ENCODE data around the gene ESAM.
A peak's percentile ranks its signal among the peaks of the same experiment; 100 is the strongest.

ESAM gene

DNA sequence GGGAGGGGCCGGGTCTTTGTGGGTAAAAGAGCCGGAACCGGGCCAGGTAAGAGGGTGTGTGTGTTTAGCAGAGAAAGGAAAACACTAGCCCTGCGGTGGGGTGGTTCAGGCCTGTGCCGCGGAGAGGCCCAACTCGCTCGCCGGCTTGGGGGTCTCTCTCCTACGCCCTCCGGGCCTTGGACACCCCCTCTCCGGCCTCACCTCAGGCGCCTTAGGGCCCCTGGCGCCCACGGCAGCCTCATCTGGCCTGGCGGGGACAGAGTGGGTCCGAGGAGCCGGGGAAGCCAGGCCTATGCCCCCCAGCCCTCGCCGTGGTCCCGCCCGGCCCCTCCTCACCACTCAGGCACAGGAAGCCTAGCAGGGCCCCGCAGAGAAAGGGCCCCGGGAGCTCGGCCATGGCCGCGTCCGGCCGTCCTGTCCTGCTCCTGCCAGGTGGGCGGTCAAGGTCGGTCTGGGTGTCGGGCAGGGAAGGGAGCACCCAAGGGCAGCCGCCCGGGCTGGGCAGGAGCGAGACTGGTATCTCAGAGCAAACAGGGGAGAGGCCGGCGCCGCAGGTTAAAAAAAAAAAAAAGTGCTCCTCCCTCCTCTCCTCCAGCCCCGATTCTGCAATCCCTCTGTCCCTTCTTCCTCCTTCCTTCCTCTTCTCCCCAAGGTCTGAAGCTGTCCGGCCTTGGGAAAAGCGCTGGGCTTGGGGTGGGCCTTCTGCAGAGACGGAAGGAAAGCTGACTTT, 10.2 kb downstream of the ESAM start, which contains the start of gene VSIG2:
Gene VSIG2, minus strand, starts transcription at position 515 of the 730 bp plus-strand sequence. Its CDS starts 118 bp downstream, at position 397.
- no peak for DNase-seq

DNA sequence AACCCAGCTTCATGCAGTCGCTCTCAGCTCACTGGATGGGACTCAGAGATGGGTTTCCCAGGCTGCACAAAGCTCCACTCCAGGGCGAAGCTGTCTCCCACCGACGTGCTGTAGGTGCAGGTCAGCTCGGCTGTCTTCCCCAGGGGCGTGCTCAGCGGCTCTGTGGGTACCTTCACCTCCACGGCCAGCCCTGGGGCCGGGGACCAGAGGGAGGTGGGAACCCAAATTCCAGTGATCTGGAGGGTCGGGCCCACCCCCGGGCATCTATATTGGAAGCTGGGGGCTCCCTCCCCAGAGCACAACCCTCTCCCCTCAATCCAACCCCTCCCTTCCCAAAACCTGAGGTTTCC, 10.7 kb downstream of the ESAM start:
- DNase-seq: no peak

DNA sequence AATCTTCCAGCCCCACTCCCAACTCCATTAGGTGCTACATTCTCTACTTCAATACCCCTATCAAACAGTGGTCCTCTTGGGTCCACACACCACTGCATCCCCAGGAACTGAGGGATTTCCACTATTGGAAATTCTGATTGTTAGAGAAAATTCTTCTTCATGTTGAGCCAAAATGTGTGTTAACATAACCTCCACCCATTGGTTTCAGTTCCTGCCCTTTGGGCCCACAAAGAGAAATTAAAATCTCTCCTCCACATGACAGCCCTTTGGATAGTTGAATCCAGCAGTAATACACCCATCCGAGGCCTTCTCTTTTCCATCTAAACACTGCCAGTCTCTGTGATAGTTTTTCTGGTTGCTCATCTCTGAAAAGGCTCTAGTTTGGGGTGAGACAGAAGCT, 12.2 kb downstream of the ESAM start:
- DNase-seq: no peak

DNA sequence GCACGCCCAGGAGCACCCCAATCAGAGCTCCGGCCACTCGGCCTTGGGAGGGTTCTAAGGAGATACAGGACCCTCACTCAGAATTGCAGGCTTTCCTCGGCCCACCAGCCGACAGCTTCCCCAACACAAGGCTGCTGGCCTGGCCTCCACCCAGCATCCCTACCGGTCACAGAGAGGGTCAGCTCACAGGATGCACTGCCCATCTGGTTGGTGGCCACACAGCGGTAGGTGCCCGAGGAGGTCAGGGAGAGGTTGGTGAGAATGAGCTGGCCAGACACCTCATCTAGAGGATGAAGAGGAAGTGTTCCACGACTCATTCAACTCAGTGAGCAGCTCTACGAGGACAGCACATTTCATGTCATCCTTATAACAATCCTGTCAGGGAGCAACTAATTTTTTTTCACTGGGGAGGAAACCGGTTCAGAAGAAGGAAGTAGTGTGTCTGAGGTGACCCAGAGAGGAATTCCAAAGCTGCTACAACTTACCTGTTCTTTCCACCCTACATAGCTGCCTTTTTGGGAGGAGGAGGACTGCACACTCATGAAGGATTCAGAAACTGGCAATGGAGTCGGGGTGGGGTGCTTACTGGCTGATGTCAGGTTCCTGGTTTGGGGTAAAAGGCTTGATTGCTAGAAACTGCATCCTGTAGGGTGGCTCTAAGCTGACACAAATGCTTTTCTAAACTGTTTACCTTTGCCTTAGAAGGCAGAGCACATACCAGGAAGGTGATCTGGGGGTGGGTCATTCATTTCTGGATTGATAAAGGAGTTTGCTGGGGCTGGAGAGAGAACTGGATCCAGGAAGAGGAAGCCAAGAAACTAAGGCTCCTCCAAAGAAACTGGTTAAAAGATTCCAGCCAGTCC, 13.4 kb downstream of the ESAM start:
- DNase-seq: no peak

DNA sequence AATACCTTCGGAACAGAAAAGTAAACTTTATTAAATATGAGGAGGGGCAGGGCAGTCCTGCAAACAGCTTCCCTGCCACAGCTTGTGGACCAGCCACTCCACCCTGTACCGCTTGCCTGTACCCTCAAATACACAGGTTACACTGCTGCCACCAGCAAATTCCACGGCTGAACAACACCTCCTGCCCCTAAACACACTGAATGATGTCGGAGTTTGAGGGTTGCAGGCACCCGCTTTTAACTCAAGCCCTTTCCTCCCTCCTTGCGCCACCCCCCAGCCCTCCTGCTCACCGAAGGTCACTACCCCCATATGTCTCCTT, 14.0 kb downstream of the ESAM start:
- DNase-seq: no peak

DNA sequence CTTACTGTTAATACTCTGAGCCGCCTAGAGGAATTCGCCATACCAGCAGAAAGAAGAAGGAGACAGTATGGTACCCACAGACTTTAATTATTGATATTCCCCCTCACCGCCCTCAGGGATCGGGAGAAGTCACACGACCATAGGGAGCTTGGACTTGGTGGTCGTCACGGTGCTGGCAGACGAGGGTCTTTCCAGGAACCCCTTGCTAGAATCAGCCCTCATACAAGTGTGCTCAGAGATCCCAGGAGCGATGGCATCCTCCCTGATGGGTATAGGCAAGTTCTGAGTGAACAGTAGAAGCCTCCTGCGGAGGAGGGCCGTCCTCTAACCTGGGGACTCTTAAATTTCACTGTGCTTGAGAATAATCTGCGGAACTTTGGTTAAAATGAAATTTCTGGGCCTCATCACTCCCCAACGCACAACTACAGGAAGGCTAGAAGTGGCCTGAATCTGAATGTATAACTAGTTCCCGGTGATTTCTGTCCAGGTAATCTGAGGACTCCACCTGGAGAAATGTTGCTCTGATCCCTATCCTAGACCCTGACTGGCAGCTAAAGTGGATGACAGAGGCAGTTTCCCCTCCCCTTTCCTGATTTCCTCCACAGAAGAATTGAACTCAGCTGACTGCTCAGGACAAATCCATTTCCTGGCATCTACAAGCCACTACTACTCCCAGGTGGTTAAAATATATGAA, 14.5 kb downstream of the ESAM start:
- DNase-seq: no peak

DNA sequence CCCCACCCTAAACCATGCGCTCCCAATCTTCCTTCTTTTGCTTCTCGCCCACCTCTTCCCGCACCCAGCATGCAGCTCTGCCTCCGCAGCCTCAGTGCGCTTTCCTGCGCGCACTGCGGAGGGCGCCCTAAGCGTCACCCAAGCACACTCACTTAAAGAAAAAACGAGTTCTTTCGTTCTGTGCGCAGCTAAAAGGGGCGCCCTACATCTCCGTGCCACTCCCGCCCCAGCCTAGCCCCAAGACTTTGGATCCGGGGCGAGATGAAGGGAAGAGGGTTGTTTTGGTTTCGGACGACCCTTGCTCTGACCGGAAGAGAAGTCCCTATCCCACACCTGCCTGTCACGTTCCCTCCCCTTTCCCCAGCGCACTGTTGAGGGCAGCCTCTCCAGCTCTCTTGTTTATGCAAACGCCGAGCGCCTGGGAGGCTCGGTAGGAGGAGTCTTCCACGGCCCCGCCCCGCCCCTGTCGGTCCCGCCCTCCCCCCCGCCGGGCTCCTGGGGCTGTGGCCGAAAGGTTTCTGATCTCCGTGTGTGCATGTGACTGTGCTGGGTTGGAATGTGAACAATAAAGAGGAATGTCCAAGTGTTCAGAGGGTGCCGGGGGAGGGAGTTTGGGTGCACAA, 15.4 kb downstream of the ESAM start:
- peak; percentile 75 for DNase-seq

DNA sequence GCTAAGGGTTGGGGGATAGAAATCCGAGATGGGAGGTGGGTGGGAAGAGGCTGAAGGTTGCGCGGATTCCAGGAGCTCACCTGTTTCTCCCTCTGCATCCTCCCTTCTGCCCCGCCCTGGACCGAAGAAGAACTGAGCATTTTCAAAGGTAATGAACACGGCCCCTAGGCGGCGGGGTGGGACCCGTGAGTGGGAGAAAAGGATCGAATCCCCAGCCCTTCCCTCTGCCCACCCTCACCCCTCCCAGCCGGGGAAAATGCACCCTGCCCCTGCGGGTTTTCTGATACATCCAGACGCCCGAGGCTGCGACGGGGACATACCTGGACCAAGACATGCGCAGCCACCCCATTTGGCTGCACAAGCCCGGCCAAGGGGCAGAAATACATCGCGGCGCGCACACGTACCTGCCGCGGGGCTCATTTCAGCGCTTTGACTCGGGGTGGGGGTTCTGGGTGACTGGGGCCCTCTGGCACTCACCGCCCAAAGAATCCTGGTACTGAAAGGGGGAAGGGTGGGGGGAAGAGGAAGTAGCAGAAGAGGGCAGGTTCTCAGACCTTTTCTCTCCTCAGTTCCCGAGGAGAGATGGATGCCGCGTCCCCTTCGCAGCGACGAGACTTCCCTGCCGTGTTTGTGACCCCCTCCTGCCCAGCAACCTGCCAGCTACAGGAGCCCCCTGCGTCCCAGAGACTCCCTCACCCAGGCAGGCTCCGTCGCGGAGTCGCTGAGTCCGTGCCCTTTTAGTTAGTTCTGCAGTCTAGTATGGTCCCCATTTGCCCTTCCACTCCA, 16.1 kb downstream of the ESAM start:
- peak; percentile 31 for DNase-seq

DNA sequence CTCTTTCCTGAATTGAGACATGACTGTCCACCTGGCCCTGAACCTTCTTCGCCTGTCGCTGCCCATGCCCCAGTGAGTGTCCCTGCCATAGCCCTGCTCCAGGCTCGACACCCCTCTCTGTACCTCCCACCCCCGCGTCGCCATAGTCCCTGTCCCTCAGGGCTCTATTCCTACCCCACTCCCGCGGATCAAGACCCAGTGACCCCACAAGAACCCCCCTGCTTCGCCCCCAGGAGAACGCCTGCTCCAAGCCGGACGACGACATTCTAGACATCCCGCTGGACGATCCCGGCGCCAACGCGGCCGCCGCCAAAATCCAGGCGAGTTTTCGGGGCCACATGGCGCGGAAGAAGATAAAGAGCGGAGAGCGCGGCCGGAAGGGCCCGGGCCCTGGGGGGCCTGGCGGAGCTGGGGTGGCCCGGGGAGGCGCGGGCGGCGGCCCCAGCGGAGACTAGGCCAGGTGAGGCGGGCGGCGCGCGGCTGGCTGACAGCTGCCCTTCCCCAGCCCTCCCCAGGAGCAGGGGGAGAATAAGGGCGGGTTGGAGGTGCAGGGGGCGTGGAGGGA, 16.7 kb downstream of the ESAM start:
- no peak for DNase-seq

DNA sequence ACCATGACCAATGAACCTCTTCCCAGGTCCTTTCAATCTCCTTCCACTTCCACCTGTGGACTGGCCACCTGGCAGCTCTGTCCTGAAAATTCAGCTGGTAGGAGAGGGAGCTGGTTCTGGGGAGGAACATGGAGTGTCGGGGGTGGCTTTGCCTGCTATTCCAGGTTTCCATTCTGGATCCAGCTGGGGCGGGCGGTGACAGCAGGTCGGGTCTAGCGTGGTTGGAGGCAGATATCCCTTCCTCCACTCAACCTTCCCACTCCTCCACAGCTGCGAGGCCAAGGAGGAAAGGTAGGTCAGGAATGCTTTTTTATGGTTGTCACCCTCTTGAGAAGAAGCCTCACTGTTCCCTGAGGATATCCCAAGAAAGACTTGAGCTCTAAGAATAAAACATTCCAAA, 19.0 kb downstream of the ESAM start:
- DNase-seq: no peak

DNA sequence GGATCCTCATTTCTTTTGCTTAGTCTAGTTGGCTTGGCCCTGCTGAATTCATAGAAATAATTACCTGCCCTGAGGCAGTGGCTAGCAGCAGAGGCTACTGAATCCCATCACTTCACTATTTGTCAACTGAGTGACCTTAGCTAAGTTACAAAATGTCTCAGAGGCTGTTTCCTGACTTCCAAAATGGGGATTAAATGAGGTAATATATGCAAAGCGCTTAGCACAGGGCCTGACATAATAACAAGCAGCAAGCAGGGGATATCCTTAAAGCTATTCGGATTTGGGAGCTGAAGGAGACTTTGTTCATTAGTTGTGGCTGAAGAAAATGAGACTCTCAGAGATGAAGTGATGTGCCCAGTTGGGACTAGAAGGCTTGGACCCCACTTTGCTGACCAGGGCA, 19.5 kb downstream of the ESAM start:
- no peak for DNase-seq

DNA sequence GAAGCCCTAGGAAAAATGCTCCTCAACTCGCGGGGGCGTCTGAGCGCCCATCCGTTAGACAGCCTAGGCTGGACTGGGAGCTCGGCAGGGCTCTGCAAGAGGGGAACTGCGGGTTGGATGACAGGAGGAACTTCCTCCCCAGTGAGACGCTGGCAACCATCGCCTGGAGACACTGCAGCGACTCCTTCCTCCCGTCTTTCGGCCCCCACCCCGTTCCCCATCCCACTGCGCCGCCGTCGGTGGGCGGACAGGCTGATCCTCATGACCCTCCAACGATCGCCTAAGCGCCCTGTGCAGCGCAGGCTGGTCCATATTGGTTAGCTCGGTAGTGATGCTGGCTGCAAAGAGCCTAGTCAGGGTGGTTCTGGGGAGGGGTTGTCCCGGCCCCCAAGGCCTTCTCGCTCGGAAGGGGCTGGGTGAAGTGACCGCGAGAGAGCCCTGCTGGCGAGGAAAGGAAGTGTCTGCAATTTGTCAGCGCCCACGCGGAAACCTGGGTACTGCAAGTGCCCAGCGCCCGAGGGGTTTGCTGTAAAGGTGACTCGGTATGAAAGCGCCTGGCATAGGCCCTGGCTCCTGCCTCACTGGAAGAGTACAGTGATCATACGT, 21.7 kb downstream of the ESAM start:
- peak; percentile 72 for DNase-seq

DNA sequence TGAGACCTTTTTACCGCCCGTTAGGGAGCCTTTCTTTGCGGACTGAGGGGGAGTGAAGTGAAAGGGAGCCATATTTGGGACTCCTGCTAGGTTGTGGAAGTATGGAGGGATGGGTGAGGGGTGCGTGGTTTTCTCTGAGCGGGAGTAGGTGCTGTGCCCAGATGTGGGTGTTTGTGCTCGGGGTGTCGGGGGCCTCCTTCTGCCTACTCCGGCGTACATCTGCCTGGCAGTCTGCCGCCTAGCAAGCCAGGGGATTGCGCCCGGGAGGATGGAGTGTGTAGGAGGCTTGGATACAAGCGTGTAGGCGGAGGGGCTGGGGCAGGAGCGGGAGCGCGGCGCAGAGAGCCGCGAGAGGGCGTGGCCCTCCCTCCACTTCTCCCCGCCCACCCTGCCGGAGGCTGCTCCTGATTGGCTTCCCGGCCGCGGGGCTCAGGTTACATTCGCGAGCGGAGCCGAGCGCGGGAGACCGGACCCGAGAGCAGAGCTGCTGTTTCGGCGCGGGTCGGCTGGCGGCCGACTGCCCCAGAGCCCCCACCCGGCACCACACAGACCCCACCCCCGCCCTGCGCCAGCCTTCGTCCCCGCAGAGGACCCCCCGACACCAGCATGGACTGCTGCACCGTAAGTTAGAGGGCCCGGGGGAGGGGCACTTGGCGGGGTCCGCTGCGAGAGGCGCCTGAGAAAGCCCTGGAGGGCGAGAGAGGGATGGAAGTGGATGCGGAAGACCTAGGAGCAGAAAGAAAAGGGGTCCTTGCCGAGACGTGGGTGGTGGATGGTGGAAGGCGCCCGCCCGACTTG, 22.4 kb downstream of the ESAM start, which contains the start of gene NRGN:
Gene NRGN, plus strand, starts transcription at position 464 of the 798 bp plus-strand sequence. Its CDS starts 143 bp downstream, at position 607.
- peak; percentile 87 for DNase-seq

DNA sequence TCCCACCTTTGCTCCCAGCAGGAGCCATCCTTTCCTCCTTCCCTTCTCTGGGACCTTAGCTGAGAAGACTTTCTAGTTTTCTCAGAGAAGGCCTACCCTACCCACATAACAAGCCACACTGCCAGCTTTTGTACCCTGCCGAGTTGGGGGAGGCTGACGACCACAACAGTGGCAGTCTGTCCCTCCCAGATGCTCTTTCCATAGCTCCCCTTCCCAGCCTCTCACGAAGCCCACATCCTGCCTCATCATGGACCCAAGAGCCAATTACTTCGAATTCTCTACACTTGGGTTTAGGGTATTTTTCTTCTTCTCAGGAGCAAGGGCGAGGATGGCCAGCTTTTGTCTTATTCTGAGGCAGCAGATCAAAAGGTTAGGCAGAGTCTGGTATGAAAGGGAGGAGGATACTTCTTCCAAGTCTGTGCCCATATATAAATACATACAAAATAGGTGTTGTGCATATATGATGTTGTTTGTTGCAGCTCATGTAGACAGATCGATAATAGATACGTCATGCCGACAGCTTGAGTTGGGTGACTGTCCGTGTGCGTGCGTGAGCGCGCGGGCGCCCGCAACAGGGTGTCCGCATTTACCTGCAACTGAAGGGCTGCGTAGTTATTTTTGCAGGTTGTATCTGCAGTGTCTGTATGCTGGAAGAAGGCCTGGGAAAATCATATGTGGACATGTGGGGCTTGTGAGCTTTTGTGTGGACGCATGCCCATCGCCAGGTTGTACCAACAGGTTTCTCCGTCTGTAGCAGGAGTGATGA, 23.2 kb downstream of the ESAM start:
- DNase-seq: no peak

DNA sequence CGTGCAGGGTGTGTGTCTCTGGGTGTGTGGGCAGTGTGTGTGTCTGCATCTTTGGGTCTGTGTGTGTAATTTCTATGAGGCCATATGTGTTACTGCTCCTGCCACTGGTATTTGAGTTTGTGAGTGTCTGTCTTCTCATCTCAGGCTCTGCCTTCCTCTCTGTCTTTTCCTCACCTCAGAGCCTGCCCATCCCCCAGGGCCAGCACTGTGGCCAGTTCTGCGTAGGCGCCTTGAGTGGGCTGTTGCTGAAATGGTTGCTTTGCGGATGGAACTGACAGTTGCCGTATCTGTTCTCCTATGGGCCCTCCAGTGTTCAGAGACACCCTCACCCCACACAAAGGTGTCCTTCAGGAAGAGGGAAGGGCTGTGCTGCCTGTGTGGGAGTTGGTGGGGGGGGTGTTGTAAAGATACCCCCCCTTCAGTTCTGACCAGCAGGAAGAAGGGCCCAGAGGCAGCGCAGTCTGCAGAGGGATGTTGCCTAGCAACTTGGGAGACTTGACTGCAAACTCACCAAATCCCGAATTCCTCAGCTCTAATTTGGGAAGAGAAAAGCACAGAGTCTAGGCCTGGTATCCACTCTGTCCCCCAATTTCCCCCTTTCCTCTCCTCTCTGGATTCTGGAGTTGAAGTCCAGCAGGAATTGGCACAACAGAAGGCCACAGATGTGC, 24.3 kb downstream of the ESAM start:
- DNase-seq: no peak

DNA sequence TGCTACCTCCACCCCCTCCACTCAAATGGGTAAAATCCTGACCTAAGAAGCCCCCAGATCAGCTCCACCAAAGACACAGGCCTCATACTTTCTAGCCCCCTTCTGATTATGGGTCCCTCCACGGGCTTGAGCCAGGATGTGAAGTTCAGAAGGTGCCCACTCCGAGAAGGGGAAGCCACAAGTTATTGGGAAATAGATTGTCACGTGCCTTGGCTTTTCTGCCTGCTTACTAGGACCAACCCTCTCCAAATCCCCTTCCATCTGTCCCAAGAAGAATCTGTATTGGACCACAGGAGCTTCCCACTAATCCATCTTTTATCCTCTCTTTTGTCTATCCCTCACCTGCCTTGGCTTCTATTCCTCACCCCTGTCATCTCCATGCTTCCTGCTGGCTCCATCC, 25.4 kb downstream of the ESAM start:
- DNase-seq: no peak

DNA sequence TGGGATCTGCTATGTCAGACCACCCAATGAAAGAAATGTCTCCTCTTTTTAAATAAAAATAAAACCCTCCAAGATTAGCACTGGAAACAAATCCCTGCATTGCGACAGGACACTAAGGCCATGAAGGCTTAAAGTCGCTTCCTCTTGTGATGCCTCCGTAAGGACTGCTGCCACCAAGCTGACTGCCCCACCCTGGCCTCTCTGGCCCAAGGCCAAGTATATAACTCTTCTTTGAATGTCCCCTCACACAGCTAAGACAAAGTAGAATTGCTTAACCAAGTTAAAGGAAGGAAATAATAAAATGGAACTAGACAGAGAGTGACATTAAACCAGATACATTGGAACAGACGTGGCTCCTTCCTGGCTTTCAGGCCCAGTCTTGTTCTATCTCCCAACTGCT, 29.9 kb downstream of the ESAM start:
- no peak for DNase-seq

DNA sequence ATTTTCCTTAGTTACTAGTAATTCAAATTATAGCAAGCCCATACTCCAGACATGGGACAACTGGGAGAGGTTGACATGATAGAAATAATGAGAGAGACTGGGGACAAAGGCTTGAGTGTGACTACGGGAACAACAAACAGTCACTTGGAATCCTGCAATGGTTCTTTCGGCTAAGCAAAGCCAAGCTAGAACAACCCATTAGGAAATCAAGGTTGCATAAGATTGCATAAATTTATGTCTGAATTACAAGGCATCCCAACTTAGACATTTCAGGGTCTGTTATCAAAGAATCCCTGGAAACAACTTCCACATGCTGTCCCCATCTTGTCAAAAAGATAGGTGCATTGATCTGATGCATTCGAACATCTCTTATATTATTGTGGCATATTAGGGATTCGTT, 32.5 kb downstream of the ESAM start:
- no peak for DNase-seq

DNA sequence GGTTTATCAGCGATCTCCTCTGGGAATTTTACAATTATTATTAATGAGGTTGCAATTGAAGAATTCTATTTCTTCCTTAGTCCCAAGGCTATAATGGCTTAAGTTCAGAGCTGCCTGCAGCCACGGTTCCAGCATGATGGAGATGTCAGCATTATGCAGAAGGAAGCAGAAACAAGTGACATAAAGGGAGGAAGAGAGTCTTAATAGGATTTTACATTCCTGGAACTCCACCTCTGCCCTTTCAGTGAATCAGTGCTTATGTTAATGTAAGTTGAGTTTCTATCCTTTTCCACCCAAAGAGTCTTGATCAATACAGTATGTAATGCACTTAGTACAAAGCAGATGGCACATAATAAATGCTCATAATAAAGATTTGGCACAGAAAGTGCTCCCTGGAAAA, 34.0 kb downstream of the ESAM start:
- DNase-seq: no peak
